Measurements from ENCODE around the gene ADRB2. TPM values are rescaled to one million over a fixed set of nuclear protein-coding genes. Genes with fewer than 3 reads are reported as not detected.

Gene ADRB2
- polyA plus RNA-seq, 2 of the 4 experiments (the other 2 are of a cell fraction) = 0.18 to 0.34 TPM

GRCh38 chr5:148808864-148809642, 17.4 kb upstream of the ADRB2 start:
- POLR2A ChIA-PET = no interaction called here

GRCh38 chr5:148809781-148810524, 16.5 kb upstream of the ADRB2 start:
- TF ChIP-seq ZC3H11A (IDR thresholded peaks at IDR 0.05) (no peak), FOSB (CRISPR knock-in tag; IDR thresholded peaks at IDR 0.05) (no peak), HEYL (CRISPR knock-in tag; IDR thresholded peaks at IDR 0.05) (no peak), ATOH8 (CRISPR knock-in tag; IDR thresholded peaks at IDR 0.05; ENCODE audit: low read depth) (no peak), HOXA7 (CRISPR knock-in tag; IDR thresholded peaks at IDR 0.05) (no peak), E2F6 (IDR thresholded peaks at IDR 0.05; ENCODE audit: borderline replicate concordance, low read depth) (no peak), BHLHE40 (IDR thresholded peaks at IDR 0.05; ENCODE audit: low read depth, low read length) (no peak), JUNB (IDR thresholded peaks at IDR 0.05) (no peak), RARB (CRISPR knock-in tag; IDR thresholded peaks at IDR 0.05) (no peak), HOXB13 (CRISPR knock-in tag; IDR thresholded peaks at IDR 0.05; ENCODE audit: low read depth) (no peak), MAX (IDR thresholded peaks at IDR 0.05) (no peak), POLR2AphosphoS2 (conservative IDR thresholded peaks at IDR 0.05; ENCODE audit: low read length) (no peak), TP53 (CRISPR knock-in tag; IDR thresholded peaks at IDR 0.05) (no peak), HOXB5 (CRISPR knock-in tag; IDR thresholded peaks at IDR 0.05) (no peak), SREBF2 (IDR thresholded peaks at IDR 0.05) (no peak), RFX5 (IDR thresholded peaks at IDR 0.05) (no peak), FOXS1 (CRISPR knock-in tag; IDR thresholded peaks at IDR 0.05) (no peak), HMGXB4 (CRISPR knock-in tag; IDR thresholded peaks at IDR 0.05; ENCODE audit: borderline replicate concordance) (no peak)
- WGBS (ENCODE audit: missing lambda C conversion rate) = 84% methylated on average over 3 of the region's 3 CpGs
- FAIRE-seq = no peak
- no peak for ATAC-seq
- peak overlapping the region; percentile 66 for H3K4me2 ChIP-seq
- H3K4me1 ChIP-seq = 0 out of 3 replicates have a peak, but pooled peaks cover 3% of the 10 kb centered on the region
- ChIA-PET CTCF (interaction anchor here (0.6 to 2.5 kb wide), 3 partner anchors 11 to 194 kb away, joined by 3 to 9 read pairs (median 4); no protein-coding TSS in a partner anchor), POLR2A (no interaction called here)
- no peak for DNase-seq (ENCODE audit: low read depth in 1 of 2, low spot score in 1 of 2)
- peak overlapping the region; percentile 38 for H3K4me3 ChIP-seq
- H3K27ac ChIP-seq = no peak overlapping the region
- no peaks in the 10 kb centered on the region for H3K9me3 ChIP-seq

More at GRCh38 chr5:148808864-148809642, 17.4 kb upstream of the ADRB2 start:
- DNase-seq (ENCODE audit: low read depth in 1 of 2, low spot score in 1 of 2) = no peak
- Histone ChIP-seq H3K4me3 (peak overlapping the region; percentile 38), H3K4me2 (peak overlapping the region; percentile 66), H3K9me3 (no peaks in the 10 kb centered on the region), H3K27ac (peak overlapping the region in 1 of 2 experiments; percentile 3; a peak in 2 of 6 replicates), H3K4me1 (0 out of 3 replicates have a peak, but pooled peaks cover 3% of the 10 kb centered on the region)
- CTCF ChIA-PET = interaction anchor here (1.9 kb wide), 1 partner anchor 12 kb away, joined by 7 read pairs; no protein-coding TSS in a partner anchor
- FAIRE-seq = no peak
- WGBS (ENCODE audit: missing lambda C conversion rate) = 14% methylated on average over 10 of the region's 10 CpGs
- ATAC-seq = peak in 1 of 2 experiments; percentile 50; a peak in 3 of 6 replicates
- TF ChIP-seq TFCP2L1 (CRISPR knock-in tag; IDR thresholded peaks at IDR 0.05) = no peak
- no peak for TF ChIP-seq KDM1A (IDR thresholded peaks at IDR 0.05; ENCODE audit: low read depth)
- no peak for TF ChIP-seq TP53 (CRISPR knock-in tag; IDR thresholded peaks at IDR 0.05)
- TF ChIP-seq HOXB5 (CRISPR knock-in tag; IDR thresholded peaks at IDR 0.05) = no peak
- no peak for TF ChIP-seq CEBPB (IDR thresholded peaks at IDR 0.05)
- no peak for TF ChIP-seq ZSCAN20 (CRISPR knock-in tag; IDR thresholded peaks at IDR 0.05)
- TF ChIP-seq SMC3 (IDR thresholded peaks at IDR 0.05) = no peak
- TF ChIP-seq HEYL (CRISPR knock-in tag; IDR thresholded peaks at IDR 0.05) = no peak
- TF ChIP-seq CHD4 (IDR thresholded peaks at IDR 0.05; ENCODE audit: borderline replicate concordance) = no peak
- TF ChIP-seq FOXS1 (CRISPR knock-in tag; IDR thresholded peaks at IDR 0.05) = no peak
- TF ChIP-seq NR3C1 (IDR thresholded peaks at IDR 0.05) = no peak

Measured in A549 (cell line).